ENCODE data around the gene LPIN1.
"Not testable (repeated sequence)": the region's sequence is repeated elsewhere in the genome, so short reads cannot be mapped to it uniquely, and the experiment has no call there.

Gene LPIN1

DNA sequence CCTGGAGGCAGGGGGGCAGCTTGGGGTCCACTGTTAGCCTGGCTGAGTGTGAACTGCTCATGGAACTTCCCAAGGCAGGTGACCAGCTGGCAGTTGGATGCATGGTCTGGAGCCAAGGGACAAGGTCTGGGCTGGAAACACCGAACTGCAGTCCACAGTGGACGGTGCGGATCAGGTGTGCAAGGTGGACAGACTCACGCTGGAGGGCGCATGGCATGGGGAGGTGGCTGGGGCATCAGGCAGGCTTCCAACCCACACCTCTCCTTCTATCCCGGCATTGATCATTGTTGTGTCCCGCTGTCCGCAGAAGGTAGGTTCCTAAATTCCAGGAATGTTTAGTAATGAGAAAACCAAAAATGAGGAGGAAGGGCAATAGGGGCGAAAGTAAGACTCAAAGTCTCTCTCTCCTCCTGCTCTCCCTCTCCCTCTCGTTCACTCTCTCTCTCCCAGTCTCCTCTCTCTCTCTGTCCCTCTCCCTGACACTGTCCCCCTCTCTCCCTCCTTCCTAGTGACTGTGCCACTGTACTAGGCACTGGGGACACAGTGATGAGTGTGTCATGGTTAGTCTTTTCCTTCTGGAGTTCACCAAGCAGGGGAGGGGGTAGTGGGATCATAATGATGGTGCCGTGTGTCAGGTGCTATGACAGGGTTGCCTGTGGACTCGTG is 30.3 kb upstream of the LPIN1 start:
- no peak for DNase-seq

DNA sequence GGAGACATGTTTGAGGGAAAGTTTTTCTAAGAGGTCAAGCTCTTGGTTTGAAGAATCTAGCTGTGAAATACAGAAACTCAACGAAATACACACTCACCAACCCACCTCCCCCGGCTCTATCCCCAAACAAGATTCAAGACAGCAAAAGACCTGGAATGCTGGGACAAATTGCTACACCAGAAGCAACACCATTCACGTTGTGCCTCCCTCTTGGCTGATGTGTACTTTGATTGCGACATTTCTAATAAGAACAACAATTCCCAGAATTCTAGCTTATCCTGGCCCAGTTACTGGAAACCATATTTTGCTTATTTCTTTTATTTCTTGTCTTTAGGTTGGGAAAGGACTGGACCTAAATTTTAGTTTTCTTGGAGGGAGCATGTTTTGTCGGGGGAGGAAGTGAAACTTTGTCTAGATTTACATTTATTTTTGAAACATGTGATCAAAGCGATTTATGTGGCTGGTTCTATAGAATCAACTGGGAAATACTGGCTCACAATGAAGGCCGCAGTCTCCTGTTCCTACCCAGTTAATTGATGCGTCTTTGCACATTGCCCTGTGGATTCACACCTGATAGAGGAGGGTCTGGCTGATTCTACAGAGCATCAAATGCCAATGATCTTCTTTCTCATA is 29.6 kb upstream of the LPIN1 start:
- DNase-seq: no peak

GRCh38 chr2:11717623-11718022 is 28.8 kb upstream of the LPIN1 start:
- DNase-seq: no peak

- no peak for DNase-seq
Observed at GRCh38 chr2:11718606-11719005, 27.8 kb upstream of the LPIN1 start.

GRCh38 chr2:11719230-11719977 is 27.0 kb upstream of the LPIN1 start:
- DNase-seq: no peak

- DNase-seq: no peak
Observed at GRCh38 chr2:11720752-11721151, 25.7 kb upstream of the LPIN1 start.

DNA sequence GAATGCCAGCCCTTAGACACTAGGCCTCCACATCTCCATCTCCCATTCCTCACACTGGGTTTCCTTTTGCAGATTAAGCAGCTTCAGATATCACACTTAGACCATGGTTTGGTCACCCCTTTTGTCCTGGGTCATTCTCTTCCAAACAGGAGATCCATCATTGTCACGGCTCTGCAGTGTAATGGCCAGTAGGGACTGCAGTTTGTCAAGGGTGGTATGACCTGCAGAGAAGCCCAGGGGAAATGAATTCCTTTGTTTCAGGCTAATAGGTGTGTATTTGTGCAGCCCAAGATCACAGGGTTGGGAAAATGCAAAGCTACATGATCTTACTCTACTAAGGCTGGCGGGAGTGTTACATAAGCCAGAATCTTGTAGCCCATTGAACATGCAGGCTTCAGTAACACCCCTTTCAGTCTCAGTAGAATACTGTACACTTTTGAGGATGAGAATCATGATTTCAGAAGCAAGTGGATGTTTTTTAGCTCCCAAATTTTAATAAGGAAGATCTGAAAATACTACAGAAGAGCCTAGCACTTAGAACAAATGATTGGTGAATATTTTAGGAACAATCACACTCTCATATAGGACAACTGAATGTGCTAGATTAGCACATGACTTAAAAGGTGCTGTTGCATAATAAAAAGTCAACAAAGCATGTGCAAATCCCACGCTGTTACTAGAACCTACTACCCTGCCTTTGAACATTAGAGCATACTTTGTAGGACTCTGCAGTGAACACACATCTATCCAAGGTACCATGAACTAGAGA is 24.0 kb upstream of the LPIN1 start:
- DNase-seq: no peak

DNA sequence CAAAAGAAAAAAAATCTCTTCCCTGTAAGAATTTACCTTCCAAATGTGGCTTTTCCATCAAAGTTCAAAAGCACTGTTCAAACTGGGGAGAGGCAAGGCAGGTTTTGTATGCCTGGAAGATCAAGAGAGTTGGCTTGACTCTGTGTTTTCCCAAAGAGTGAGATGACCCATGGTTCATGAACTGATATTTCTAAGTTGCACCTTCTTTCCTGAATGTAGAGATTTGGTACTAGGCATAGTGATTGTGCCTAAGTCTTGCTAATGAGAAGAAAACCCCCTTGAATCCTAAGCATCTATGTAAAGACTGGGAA is 23.4 kb upstream of the LPIN1 start:
- no peak for DNase-seq

- no peak for DNase-seq
Observed at GRCh38 chr2:11724151-11724550, 22.3 kb upstream of the LPIN1 start.

DNA sequence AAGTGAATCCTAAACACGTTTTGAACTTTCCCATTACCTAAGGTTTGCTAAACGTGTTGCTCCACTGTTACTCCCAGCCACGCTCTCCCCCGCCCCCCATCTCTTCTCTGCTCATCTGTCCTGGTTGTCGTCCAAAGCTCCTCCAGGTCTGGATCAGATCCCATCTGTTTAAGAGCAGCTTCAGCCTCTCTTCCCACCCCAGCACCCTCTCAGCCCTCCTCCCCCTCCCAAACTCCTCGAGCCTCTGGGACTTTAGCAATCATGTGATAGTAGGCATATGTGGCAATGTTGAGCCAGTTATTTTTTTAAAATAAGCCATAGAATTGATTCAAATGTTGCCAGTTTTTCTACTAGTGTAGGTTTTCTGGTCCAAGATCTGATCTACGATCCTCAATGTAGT is 20.0 kb upstream of the LPIN1 start:
- no peak for DNase-seq

DNA sequence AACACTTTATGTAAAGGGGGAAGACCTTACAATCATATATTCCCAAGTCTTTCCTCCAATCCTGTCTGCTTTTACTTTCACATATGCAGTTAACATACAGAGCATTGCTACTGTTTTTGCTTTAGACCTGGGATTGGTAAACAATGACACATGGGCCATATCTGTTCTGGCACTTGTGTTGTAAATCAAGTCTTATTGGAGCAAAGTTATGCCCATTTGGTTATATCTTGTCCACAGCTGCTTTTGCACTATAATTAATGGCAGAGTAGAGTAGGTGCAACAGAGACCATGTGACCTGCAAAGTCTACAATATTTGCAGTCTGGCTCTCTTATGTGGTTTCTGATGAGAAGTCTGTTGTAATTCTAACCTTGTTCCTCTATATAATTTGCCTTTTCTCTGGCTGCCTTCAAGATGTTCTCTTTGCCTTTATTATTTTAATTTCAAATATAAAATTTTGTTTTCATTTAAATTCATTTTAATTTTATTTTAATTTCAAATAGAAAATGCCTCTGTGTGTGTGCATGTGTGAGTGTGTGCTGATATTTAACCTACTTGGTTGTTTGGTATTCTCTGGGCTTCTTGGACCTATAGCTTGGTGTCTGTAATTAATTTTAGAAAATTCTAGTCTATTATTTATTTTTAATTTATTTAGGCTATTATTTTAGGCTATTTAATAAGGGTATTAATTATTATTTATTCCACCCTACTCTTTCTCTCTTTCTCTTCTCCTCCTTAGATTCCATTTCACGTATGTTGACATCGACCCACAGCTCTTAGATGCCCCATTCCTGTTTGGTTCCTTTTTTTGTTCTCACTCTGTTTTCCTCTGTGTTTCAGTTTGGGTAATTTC is 16.8 kb upstream of the LPIN1 start:
- peak in 1 of 2 experiments; percentile 14 for DNase-seq

DNA sequence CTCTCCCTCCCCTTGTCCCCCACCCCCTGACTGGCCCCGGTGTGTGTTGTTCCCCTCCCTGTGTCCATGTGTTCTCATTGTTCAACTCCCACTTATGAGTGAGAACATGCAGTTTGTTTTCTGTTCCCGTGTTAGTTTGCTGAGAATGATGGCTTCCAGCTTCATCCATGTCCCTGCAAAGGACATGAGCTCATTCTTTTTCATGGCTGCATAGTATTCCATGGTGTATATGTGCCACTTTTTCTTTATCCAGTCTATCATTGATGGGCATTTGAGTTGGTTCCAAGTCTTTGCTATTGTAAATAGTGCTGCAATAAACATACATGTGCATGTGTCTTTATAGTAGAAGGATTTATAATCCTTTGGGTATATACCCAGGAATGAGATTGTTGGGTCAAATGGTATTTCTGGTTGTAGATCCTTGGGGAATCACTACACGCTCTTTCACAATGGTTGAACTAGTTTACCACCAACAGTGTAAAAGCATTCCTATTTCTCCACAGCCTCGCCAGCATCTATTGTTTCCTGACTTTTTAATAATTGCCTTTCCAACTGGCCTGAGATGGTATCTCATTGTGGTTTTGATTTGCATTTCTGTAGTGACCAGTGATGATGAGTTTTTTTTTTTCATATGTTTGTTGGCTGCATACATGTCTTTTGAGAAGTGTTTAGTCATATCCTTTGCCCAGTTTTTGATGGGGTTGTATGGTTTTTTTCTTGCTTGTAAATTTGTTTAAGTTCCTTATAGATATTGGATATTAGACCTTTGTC is 15.0 kb upstream of the LPIN1 start:
- DNase-seq: not testable (repeated sequence)

DNA sequence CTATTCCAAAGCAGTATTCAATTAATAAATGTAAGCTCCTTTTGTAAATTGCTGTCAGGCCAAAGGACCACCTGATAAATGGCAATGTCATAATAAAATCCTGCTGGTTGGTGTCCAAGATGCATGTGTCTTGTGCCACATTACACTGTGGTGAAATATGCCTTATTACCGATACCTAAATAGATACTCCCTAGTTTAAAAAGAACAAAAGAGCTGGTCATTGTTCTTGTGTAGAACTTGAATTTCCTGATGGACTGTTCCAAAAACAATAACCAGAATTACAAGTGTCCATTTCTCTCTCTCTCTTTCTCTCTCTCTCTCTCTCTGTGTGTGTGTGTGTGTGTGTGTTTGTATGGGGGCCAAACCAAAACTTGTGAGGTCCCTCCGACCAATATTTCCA is 13.8 kb upstream of the LPIN1 start:
- DNase-seq: no peak

DNA sequence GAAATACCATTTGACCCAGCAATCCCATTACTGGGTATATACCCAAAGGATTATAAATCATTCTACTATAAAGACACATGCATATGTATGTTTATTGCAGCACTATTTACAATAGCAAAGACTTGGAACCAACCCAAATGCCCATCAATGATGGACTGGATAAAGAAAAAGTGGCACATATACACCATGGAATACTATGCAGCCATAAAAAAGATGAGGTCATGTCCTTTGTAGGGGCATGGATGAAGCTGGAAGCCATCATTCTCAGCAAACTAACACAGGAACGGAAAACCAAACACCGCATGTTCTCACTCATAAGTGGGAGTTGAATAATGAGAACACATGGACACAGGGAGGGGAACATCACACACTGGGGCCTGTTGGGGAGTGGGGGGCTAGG is 8.6 kb upstream of the LPIN1 start:
- not testable (repeated sequence) for DNase-seq

DNA sequence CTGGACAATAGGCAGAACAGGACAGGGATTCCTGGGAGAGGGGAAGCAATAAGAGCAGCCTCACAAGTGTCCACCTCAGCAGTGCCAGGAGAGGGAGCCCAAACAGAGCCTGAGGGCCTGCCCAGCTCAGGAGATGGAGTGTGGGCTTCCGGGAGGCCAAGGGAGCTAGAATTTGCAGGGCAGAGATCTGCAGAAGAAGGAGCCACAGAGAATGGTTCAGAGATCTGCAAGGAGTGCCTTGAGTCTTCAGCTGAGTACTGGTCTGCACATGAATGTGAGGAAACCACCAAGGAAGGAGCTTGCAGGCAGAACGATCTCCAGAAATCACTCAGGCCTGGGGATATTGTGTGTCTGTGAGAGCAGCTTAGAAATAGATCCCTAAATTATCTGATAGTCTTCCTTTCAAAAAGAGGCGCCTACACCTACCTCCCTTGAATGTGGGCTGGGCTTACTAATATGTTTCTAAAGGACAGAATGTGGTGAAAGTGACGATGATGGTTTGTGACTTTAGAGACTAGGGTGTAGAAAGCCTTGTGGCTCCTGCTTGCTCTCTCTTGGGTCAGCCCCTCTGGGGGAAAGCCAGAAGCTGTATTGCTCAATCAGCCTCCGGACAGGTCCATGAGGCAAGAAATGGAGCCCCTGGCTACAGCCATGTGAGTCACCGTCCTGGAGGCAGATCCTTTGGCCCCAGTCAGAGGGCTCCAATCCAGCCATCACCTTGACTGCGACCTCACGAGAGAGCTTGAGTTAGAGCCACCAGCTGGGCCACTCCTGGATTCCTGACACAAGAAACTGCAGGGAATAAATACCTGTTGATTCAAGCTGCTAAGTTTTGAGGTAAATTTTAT is 7.6 kb upstream of the LPIN1 start:
- peak in 1 of 2 experiments; percentile 14 for DNase-seq

GRCh38 chr2:11740723-11741122 is 5.7 kb upstream of the LPIN1 start:
- no peak for DNase-seq

- no peak for DNase-seq
Observed at GRCh38 chr2:11742317-11742701, 4.1 kb upstream of the LPIN1 start.

DNA sequence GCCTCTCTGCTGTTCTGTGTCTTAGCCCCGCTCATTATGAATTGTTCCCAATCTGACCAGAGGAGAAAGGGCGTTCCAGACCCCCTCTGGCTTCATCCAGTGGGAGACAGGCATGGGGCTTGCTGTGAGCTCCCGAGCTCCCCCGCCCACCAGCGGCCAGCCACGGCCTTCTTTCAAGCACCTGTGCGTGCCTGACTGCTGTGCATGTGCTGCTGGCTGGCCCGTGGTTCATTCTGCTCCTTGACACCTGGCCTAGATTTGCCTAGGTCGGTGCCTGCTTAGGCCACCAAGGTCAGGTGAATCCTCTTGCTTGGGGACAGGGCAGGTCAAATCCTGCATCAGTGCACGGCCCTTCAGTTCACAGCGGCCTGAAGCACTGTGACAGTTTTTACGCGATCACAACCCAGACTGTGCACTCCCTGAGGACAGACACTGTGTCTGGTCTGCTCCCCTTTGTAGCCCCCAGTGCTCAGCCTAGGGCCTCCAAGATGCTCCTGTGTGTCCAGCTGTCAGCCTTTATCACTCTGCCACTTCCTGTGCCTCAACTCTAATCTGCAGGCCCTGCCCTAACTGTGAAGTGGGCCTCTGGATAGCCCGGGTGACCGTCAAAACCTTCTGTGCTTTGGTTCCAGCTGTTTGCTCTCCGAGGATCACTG is 3.6 kb upstream of the LPIN1 start:
- no peak for DNase-seq

DNA sequence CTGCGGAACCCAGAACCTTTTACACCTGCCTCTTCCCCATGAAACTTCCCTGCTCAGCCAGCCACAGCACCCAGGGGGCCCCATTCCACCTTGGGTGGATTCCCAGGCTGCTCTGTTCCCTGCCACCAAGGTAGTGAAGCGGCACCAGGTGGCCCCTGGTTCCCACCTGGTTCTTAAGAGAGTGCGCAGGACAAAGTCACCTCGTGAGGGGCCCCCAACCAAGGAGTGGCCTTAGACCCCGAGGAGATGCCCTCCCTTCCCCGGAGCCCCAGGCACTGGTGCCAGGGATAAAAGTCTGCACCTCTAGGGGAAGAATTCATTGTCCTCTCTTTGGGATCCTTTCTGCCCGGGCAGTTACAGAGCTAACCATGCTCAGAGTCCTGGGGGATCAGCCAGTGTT is 3.1 kb upstream of the LPIN1 start:
- DNase-seq: peak in 1 of 2 experiments; percentile 22

DNA sequence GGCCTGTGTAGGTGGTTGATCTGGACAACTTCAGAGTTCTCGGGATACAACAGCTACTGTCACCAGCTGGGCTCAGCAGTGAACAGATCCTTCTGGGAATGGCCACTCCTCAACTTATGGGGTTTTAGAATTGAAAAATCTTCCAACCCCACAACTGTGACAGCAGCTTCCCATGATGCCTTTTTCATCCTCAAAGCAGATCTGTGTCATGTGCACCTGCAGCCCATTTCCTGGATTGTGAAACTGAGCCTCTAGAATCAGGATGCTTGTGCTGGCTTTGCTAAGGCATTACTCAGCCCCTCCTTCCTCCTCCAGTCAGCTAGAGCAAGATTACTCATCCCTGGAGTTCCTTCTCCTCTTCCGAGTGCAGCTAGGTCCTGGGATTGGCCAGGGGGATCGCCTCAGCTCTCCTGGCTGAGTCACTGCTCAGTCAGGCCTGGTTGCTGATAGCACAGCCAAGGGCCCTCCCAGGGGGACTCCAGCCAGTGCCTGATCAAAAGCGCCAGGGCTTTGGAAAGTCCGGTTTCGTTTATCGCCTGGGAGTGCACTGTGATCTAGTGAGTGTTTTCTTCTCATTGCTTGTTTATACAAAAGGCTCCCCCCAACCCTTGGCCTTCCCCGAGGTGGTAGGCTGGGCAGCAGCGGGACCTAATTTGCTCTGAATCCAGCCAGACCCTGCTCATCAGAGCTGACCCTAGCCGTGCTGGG is 2.4 kb upstream of the LPIN1 start:
- peak; percentile 86 to 93 for DNase-seq
